Omental fat pad (tissue), 4 donors: ENCODE measurements around the gene CSNK1G1. TPM values are rescaled to one million over a fixed set of nuclear protein-coding genes. Genes with fewer than 3 reads are reported as not detected.

Experiments
- ATAC-seq: fragments of 150-250 bp; one replicate; pipeline ENCODE4 v1.9.1; 2016; ENCODE audit warnings: mild to moderate bottlenecking, moderate library complexity; ENCODE audit not compliant: low FRiP score
- DNase-seq: peaks from one replicate; pipeline ENCODE4 v3.0.0-alpha.2; 2019; ENCODE audit warnings: low spot score
- CTCF ChIP-seq, 3 donors: fragments of 450-650 bp; IDR thresholded peaks; one replicate each; pipeline ENCODE4 v1.5.1; 2016 to 2017; ENCODE audit warnings: antibody characterized with exemption in 3 of 3, mild to moderate bottlenecking in 3 of 3, moderate library complexity in 2 of 3
- total RNA-seq, 4 donors: library from RNA; depleted of rRNA; stranded (reverse); fragments of >200 nt; gene quantifications; one replicate each; pipeline ENCODE4 v1.1.0, GENCODE V29; 2016

CSNK1G1 gene
- total RNA-seq, 4 donors from 2014 or later = 13.6 to 23.3 (median 21.7) TPM

- no peak for TF ChIP-seq CTCF (IDR thresholded peaks at IDR 0.05)
- no peak for ATAC-seq
Observed at GRCh38 chr15:64161688-64162477, 194.1 kb downstream of the CSNK1G1 start.

GRCh38 chr15:64158363-64159134, 197.4 kb downstream of the CSNK1G1 start:
- TF ChIP-seq CTCF (IDR thresholded peaks at IDR 0.05) = no peak
- no peak for ATAC-seq
- DNase-seq = no peak

More at GRCh38 chr15:64161688-64162477, 194.1 kb downstream of the CSNK1G1 start:
- no peak for DNase-seq

- ATAC-seq (no peak), DNase-seq (no peak)
- TF ChIP-seq CTCF (IDR thresholded peaks at IDR 0.05) = no peak
Observed at GRCh38 chr15:64157599-64158125, 198.3 kb downstream of the CSNK1G1 start.

GRCh38 chr15:64156652-64157331, 199.2 kb downstream of the CSNK1G1 start:
- no peak for ATAC-seq
- no peak for DNase-seq

GRCh38 chr15:64155802-64156651, 199.9 kb downstream of the CSNK1G1 start:
- ATAC-seq (no peak), DNase-seq (no peak)
- TF ChIP-seq CTCF (IDR thresholded peaks at IDR 0.05) = no peak

More at GRCh38 chr15:64156652-64157331, 199.2 kb downstream of the CSNK1G1 start:
- no peak for TF ChIP-seq CTCF (IDR thresholded peaks at IDR 0.05)
